NCI-H526 treated with DMSO at 0.1 percent for 48 hours (cell line): ENCODE measurements around the gene NAIF1.
A peak's percentile ranks its signal among the peaks of the same experiment; 100 is the strongest.
"Not testable (repeated sequence)": the region's sequence is repeated elsewhere in the genome, so short reads cannot be mapped to it uniquely, and the experiment has no call there.

ENCODE experiments used
- DNase-seq: peaks from one replicate; lab custom pipeline; 2025; lab: John Stamatoyannopoulos, UW

NAIF1 gene

GRCh38 chr9:128066713-128067644 lies at the start of gene NAIF1:
Gene NAIF1, minus strand, starts transcription at chr9:128067320. Its CDS starts 219 bp downstream, at chr9:128067101.
- DNase-seq = peak; percentile 97

- no peak for DNase-seq
Measured at GRCh38 chr9:128116104-128117083, 49.3 kb upstream of the NAIF1 start.

- no peak for DNase-seq
Measured at GRCh38 chr9:128115187-128116103, 48.3 kb upstream of the NAIF1 start.

GRCh38 chr9:128114326-128115186 lies 47.4 kb upstream of the NAIF1 start:
- no peak for DNase-seq

GRCh38 chr9:128113526-128114325 lies 46.6 kb upstream of the NAIF1 start:
- no peak for DNase-seq

- DNase-seq = not testable (repeated sequence)
Measured at GRCh38 chr9:128111726-128112125, 44.6 kb upstream of the NAIF1 start.

GRCh38 chr9:128109050-128109709 lies 42.1 kb upstream of the NAIF1 start:
- no peak for DNase-seq

- DNase-seq = no peak
Measured at GRCh38 chr9:128108269-128109049, 41.3 kb upstream of the NAIF1 start.

GRCh38 chr9:128107468-128108268 lies 40.5 kb upstream of the NAIF1 start:
- no peak for DNase-seq

GRCh38 chr9:128106940-128107467 lies 39.9 kb upstream of the NAIF1 start:
- no peak for DNase-seq

- DNase-seq = no peak
Measured at GRCh38 chr9:128106181-128106939, 39.2 kb upstream of the NAIF1 start.

- DNase-seq = no peak
Measured at GRCh38 chr9:128105538-128106175, 38.5 kb upstream of the NAIF1 start.

GRCh38 chr9:128104171-128104618 lies 37.1 kb upstream of the NAIF1 start:
- DNase-seq = no peak

GRCh38 chr9:128103589-128103962 lies 36.5 kb upstream of the NAIF1 start:
- DNase-seq = no peak

GRCh38 chr9:128102861-128103588 lies 35.9 kb upstream of the NAIF1 start:
- no peak for DNase-seq
